ENCODE results near the gene P2RX2. TPM values are rescaled to one million over a fixed set of nuclear protein-coding genes. Genes with fewer than 3 reads are reported as not detected.

Gene P2RX2
- total and polyA plus RNA-seq, 2 of the 4 experiments (the other 2 are of a cell fraction): not detected

- H4K5ac ChIP-seq (ENCODE audit: low read depth, low read length): no peak overlapping the region
- ChIA-PET POLR2A (ENCODE audit: unreplicated experiment) (no interaction called here), CTCF (no interaction called here)
- H3K9me1 ChIP-seq (ENCODE audit: insufficient read depth, low read length): no peaks in the 10 kb centered on the region
- no peak overlapping the region for H2AK5ac ChIP-seq (ENCODE audit: low read depth, low read length)
- intact Hi-C loops (cut with micrococcal nuclease) (no loop called here), dilution Hi-C loops (cut with HindIII; ENCODE audit: low sequenced_read_pairs, unreplicated experiment) (no loop called here), in situ Hi-C loops (cut with MboI; ENCODE audit: low sequenced_read_pairs) (no loop called here)
- H2AFZ ChIP-seq (replicated peaks; ENCODE audit: low read length, poor library complexity): no peak overlapping the region
- H4K8ac ChIP-seq (ENCODE audit: low read depth in 2 of 2, low read length in 2 of 2): no peak overlapping the region
- no peak overlapping the region for H3K14ac ChIP-seq (replicated peaks; ENCODE audit: low read depth, low read length)
- H3K56ac ChIP-seq (ENCODE audit: extremely low read depth, insufficient read depth, low read length): no peak overlapping the region
- H3K36me3 ChIP-seq (ENCODE audit: control insufficient read depth, insufficient read depth, low read length): peaks cover 12% of the 10 kb centered on the region; the same call in 1 of the 2 replicates
- H4K91ac ChIP-seq (ENCODE audit: insufficient read depth, low read depth, low read length): no peak overlapping the region
- no peak overlapping the region for H2BK20ac ChIP-seq (ENCODE audit: low read depth, low read length)
- no peak overlapping the region for H3K4ac ChIP-seq (ENCODE audit: low read depth, low read length)
- no peak overlapping the region for H3K4me3 ChIP-seq (ENCODE audit: insufficient read depth, low read depth, low read length)
- no peak for DNase-seq
- H3K27ac ChIP-seq (ENCODE audit: insufficient read depth, low read length): no peak overlapping the region
- H2BK15ac ChIP-seq (ENCODE audit: low read depth, low read length): no peak overlapping the region
- 68% methylated on average over 4 of the region's 24 CpGs; no CpG with 5 or more reads in 1 of the 2 experiments for WGBS, 2 experiments (ENCODE audit: extremely low coverage in 2 of 2, insufficient read length in 1 of 2)
- no peak overlapping the region for H2AK9ac ChIP-seq (replicated peaks; ENCODE audit: low read depth, low read length, poor library complexity)
- H3K23ac ChIP-seq (ENCODE audit: low read depth, low read length): no peak overlapping the region
- TF ChIP-seq RAD21 (IDR thresholded peaks at IDR 0.05; ENCODE audit: low read length) (no peak), MAFK (IDR thresholded peaks at IDR 0.05; ENCODE audit: low read depth, low read length) (no peak), ELK1 (IDR thresholded peaks at IDR 0.05; ENCODE audit: borderline replicate concordance, low read depth, low read length) (no peak)
- H3K4me1 ChIP-seq (ENCODE audit: control insufficient read depth, insufficient read depth, low read length): no peaks in the 10 kb centered on the region
- H3K4me2 ChIP-seq (ENCODE audit: low read depth, low read length): no peak overlapping the region
- peaks cover 6% of the 10 kb centered on the region; the same call in 1 of the 2 replicates for H3K27me3 ChIP-seq (ENCODE audit: control insufficient read depth, insufficient read depth, low read length)
- no peaks in the 10 kb centered on the region for H3K79me1 ChIP-seq (ENCODE audit: low read depth in 1 of 2, low read length in 2 of 2)
- H3K9ac ChIP-seq (ENCODE audit: low read depth, low read length): no peak overlapping the region
- H3K18ac ChIP-seq (ENCODE audit: low read depth, low read length): no peak overlapping the region
- no TSS peak for BruUV-seq (replicated peaks)
- ATAC-seq (ENCODE audit: low read depth): no peak
- peaks cover 5% of the 10 kb centered on the region; the same call in 1 of the 2 replicates for H3K9me3 ChIP-seq (ENCODE audit: control insufficient read depth, insufficient read depth, low read length)
- H4K20me1 ChIP-seq (ENCODE audit: insufficient read depth, low read length): no peaks in the 10 kb centered on the region
- H2BK5ac ChIP-seq (ENCODE audit: low read depth, low read length, poor library complexity, severe bottlenecking): no peak overlapping the region
- H2BK120ac ChIP-seq (ENCODE audit: low read depth, low read length): no peak overlapping the region
Observed at GRCh38 chr12:132585177-132585576, 33.4 kb upstream of the P2RX2 start.

All from IMR-90 (cell line).